GM12878 (cell line): ENCODE data around the gene APOO. TPM values are rescaled to one million over a fixed set of nuclear protein-coding genes. Genes with fewer than 3 reads are reported as not detected.

Source experiments
- ATAC-seq: fragments of 200-7000 bp; cut with Tn5 transposase; 3 replicates; pipeline ENCODE4 v1.9.1; 2020; ENCODE audit warnings: mild to moderate bottlenecking, moderate library complexity
- BruUV-seq: library from RNA; stranded (reverse); fragments of 400-500 nt; replicated peaks from 2 replicates; lab custom pipeline; 2021; lab: Mats Ljungman, UMichigan
- CTCF ChIA-PET: fragments of 300-600 bp; sonication (Branson Sonifier 250); formaldehyde crosslinking; extraction: SDS; loops from one replicate; lab custom pipeline; 2021; ENCODE audit warnings: inconsistent platforms; lab: Yijun Ruan, JAX
- POLR2A ChIA-PET: fragments of 350-600 bp; formaldehyde crosslinking; extraction: SDS; loops from one replicate; lab custom pipeline; 2021; ENCODE audit warnings: inconsistent platforms; lab: Charles Lee
- RAD21 ChIA-PET: fragments of 300-600 bp; sonication (Branson Sonifier 250); formaldehyde crosslinking; loops from one replicate; lab custom pipeline; 2023; ENCODE audit warnings: antibody characterized with exemption; ENCODE audit not compliant: unreplicated experiment; lab: Charles Lee
- SMC1A ChIA-PET: fragments of 300-600 bp; sonication (Branson Sonifier 250); formaldehyde crosslinking; loops from one replicate; lab custom pipeline; 2023; ENCODE audit not compliant: unreplicated experiment, uncharacterized antibody; lab: Charles Lee
- DNase-seq: peaks from one replicate; pipeline ENCODE4 v3.0.0-alpha.2; 2011; ENCODE audit warnings: low read depth, low spot score
- FAIRE-seq: peaks from 3 replicates; lab custom pipeline; 2011; peaks lifted over from hg19 to GRCh38; lab: Jason Lieb, UNC
- H2AFZ ChIP-seq: 2 replicates; pipeline ENCODE4 v1.6.0; 2011; ENCODE audit warnings: low read depth, low read length, control low read depth; ENCODE audit not compliant: control insufficient read depth
- H3K27ac ChIP-seq: 2 replicates; pipeline ENCODE4 v1.5.1; 2011; ENCODE audit warnings: control low read depth; ENCODE audit not compliant: control insufficient read depth, insufficient read depth
- H3K27me3 ChIP-seq, 2 experiments: replicated peaks in 1 of 2; 2 replicates each; pipeline versions ENCODE4 v1.6.0 to v1.6.1; 2011; ENCODE audit warnings: low read length in 1 of 2; ENCODE audit not compliant: control insufficient read depth in 2 of 2, insufficient read depth in 2 of 2
- H3K36me3 ChIP-seq, 2 experiments: 2 replicates each; pipeline ENCODE4 v1.5.1; 2011; ENCODE audit warnings: low read length in 1 of 2; ENCODE audit not compliant: control insufficient read depth in 2 of 2, insufficient read depth in 2 of 2
- H3K4me1 ChIP-seq: 2 replicates; pipeline ENCODE4 v1.6.1; 2011; ENCODE audit warnings: mild to moderate bottlenecking, low read length, moderate library complexity, mixed read lengths; ENCODE audit not compliant: control insufficient read depth, insufficient read depth
- H3K4me2 ChIP-seq: 2 replicates; pipeline ENCODE4 v1.6.0; 2011; ENCODE audit warnings: control low read depth; ENCODE audit not compliant: control insufficient read depth, insufficient read depth
- H3K4me3 ChIP-seq: fragments of 200-600 bp; sonication (generic); 2 replicates; pipeline ENCODE4 v1.5.1; 2016
- H3K79me2 ChIP-seq: 2 replicates; pipeline ENCODE4 v1.6.0; 2011; ENCODE audit warnings: low read length; ENCODE audit not compliant: control insufficient read depth, insufficient read depth
- H3K9ac ChIP-seq: 2 replicates; pipeline ENCODE4 v1.8.0; 2011; ENCODE audit warnings: low read length, control low read depth, mixed read lengths; ENCODE audit not compliant: control insufficient read depth, insufficient read depth
- H3K9me3 ChIP-seq: replicated peaks from 3 replicates; pipeline ENCODE4 v1.5.1; 2011; ENCODE audit warnings: mild to moderate bottlenecking, low read length; ENCODE audit not compliant: control insufficient read depth, insufficient read depth
- H4K20me1 ChIP-seq: 2 replicates; pipeline ENCODE4 v1.6.0; 2011; ENCODE audit not compliant: control insufficient read depth, insufficient read depth
- ATF2 ChIP-seq: IDR thresholded peaks from 2 replicates; pipeline ENCODE4 v1.6.1; 2012; ENCODE audit warnings: low read length, inconsistent platforms
- BACH1 ChIP-seq: fragments of 450-650 bp; IDR thresholded peaks from 2 replicates; pipeline ENCODE4 v1.6.1; 2017; ENCODE audit warnings: mild to moderate bottlenecking, borderline replicate concordance
- BMI1 ChIP-seq: fragments of 450-650 bp; IDR thresholded peaks from 2 replicates; pipeline ENCODE4 v1.6.1; 2016; ENCODE audit warnings: mild to moderate bottlenecking, moderate library complexity, borderline replicate concordance
- BRCA1 ChIP-seq: IDR thresholded peaks from 2 replicates; pipeline ENCODE4 v1.6.1; 2011; ENCODE audit warnings: low read depth, low read length, improper control_type of control experiment
- CBFB ChIP-seq: IDR thresholded peaks from 2 replicates; pipeline ENCODE4 v1.6.1; 2016; ENCODE audit warnings: antibody characterized with exemption, low read depth
- DPF2 ChIP-seq: fragments of 450-650 bp; IDR thresholded peaks from 2 replicates; pipeline ENCODE4 v1.6.1; 2017; ENCODE audit warnings: mild to moderate bottlenecking
- EGR1 ChIP-seq, 2 experiments: IDR thresholded peaks; 1 replicate in 1 of 2; 2 replicates in 1 of 2; pipeline ENCODE4 v1.6.1; 2011 to 2012; ENCODE audit warnings: low read depth in 2 of 2, low read length in 2 of 2, borderline replicate concordance in 1 of 2, mild to moderate bottlenecking in 1 of 2, moderate library complexity in 1 of 2
- FOS ChIP-seq: IDR thresholded peaks from 3 replicates; pipeline ENCODE4 v1.6.1; 2011; ENCODE audit warnings: borderline replicate concordance; ENCODE audit not compliant: insufficient read length; ENCODE audit errors: extremely low read depth
- FOXM1 ChIP-seq: IDR thresholded peaks from 2 replicates; pipeline ENCODE4 v1.6.1; 2012; ENCODE audit warnings: low read depth, mild to moderate bottlenecking, inconsistent platforms, low read length, moderate library complexity
- GATAD2B ChIP-seq: fragments of 450-650 bp; conservative IDR thresholded peaks from 2 replicates; pipeline ENCODE4 v1.6.1; 2017; ENCODE audit warnings: low read depth, mild to moderate bottlenecking, moderate library complexity
- IKZF2 ChIP-seq, 2 experiments: fragments of 450-650 bp; IDR thresholded peaks; 2 replicates each; pipeline ENCODE4 v1.6.1; 2017; ENCODE audit warnings: mild to moderate bottlenecking in 2 of 2, moderate library complexity in 2 of 2
- MTA3 ChIP-seq: IDR thresholded peaks from 2 replicates; pipeline ENCODE4 v1.6.1; 2012; ENCODE audit warnings: low read length, inconsistent platforms, borderline replicate concordance
- MYB ChIP-seq: fragments of 150-350 bp; IDR thresholded peaks from 2 replicates; pipeline ENCODE4 v1.6.1; 2014; ENCODE audit warnings: mild to moderate bottlenecking, low read depth, low read length, borderline replicate concordance
- NR2F1 ChIP-seq: fragments of 450-650 bp; conservative IDR thresholded peaks from 2 replicates; pipeline ENCODE4 v1.6.1; 2017; ENCODE audit warnings: mild to moderate bottlenecking
- RAD51 ChIP-seq: fragments of 450-650 bp; IDR thresholded peaks from 2 replicates; pipeline ENCODE4 v1.6.1; 2016; ENCODE audit warnings: moderate library complexity, mild to moderate bottlenecking, inconsistent platforms
- SKIL ChIP-seq: fragments of 450-650 bp; IDR thresholded peaks from 2 replicates; pipeline ENCODE4 v1.6.1; 2017; ENCODE audit warnings: mild to moderate bottlenecking, low read depth, inconsistent platforms; ENCODE audit not compliant: poor library complexity, severe bottlenecking
- SP1 ChIP-seq: IDR thresholded peaks from one replicate; pipeline ENCODE4 v1.6.1; 2011; ENCODE audit warnings: low read depth, low read length
- TBL1XR1 ChIP-seq: IDR thresholded peaks from 2 replicates; pipeline ENCODE4 v1.6.1; 2012; ENCODE audit warnings: low read depth, low read length, improper control_type of control experiment
- ZBTB4 ChIP-seq: fragments of 450-650 bp; formaldehyde crosslinking; IDR thresholded peaks from 2 replicates; pipeline ENCODE4 v1.4.0; 2022; ENCODE audit warnings: mild to moderate bottlenecking, moderate library complexity
- ZNF384 ChIP-seq: IDR thresholded peaks from 2 replicates; pipeline ENCODE4 v1.6.1; 2012; ENCODE audit warnings: low read depth, mild to moderate bottlenecking, low read length, improper control_type of control experiment, borderline replicate concordance
- WGBS: methylation state at CpG from one replicate; pipeline ENCODE4 v1.1.6; 2016; ENCODE audit warnings: low lambda C conversion rate; ENCODE audit not compliant: insufficient replicate concordance, insufficient coverage; ENCODE audit errors: missing lambda C conversion rate; 5-methylcytosine and 5-hydroxymethylcytosine counted together
- in situ Hi-C: fragments of 300-500 bp; cut with MboI; formaldehyde crosslinking; loops from 9 replicates; pipeline ENCODE4 v1.14.3; 2018; ENCODE audit warnings: mixed read lengths
- intact Hi-C: fragments of 100-400 bp; cut with micrococcal nuclease; formaldehyde crosslinking; loops from one replicate; pipeline ENCODE4 v1.14.2; 2022; ENCODE audit not compliant: unreplicated experiment
- polyA plus RNA-seq, 11 experiments: library from polyadenylated mRNA; depleted of rRNA in 4 of 11; unstranded in 6 of 11; stranded (reverse) in 5 of 11; fragments of >200 nt; fragmentation: Nextera tagmentation in 4 of 11; fragmentation: Illumina TruSeq in 1 of 11; extraction: Ambion mirVana in 4 of 11; extraction: Trizol in 1 of 11; gene quantifications; 1 replicate in 1 of 11; 2 replicates in 10 of 11; pipeline versions ENCODE4 v1.2.1 to v1.2.3, GENCODE V29; 2011 to 2016; ENCODE audit warnings: inconsistent platforms in 2 of 11, missing spikeins in 2 of 11, low read depth in 1 of 11
- total RNA-seq, 4 experiments: library from RNA; depleted of rRNA in 3 of 4; stranded (reverse); fragments of >200 nt in 3 of 4; fragmentation: Illumina TruSeq in 1 of 4; extraction: Trizol in 1 of 4; gene quantifications; 2 replicates each; pipeline versions ENCODE4 v1.2.1 to v1.2.3, GENCODE V29; 2013 to 2021

Gene APOO
- total and polyA plus RNA-seq, 10 of the 15 experiments (the other 5 are each of a cell fraction or from before 2014, with no cell fraction given), result 20.7 to 68.7 (median 35.5) TPM

DNA sequence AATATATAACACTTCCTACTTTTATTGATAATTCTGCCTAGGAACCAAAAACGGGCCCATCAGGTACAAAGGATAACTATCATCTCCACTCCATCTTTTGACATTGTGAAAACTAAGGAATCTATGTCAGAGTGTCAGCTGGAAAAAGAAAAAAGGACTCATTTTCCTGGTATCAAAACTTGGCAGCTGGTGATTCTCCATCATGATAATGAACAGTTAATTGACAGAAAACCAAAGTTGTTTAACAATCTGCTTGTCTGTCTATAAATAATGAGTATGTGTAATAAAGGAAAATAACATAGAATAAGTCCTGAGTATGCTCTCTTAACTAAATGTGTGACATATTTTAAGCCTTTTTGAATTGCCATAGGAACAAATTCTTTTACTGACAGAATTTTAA is 31.5 kb upstream of the APOO start:
- H2AFZ ChIP-seq, result no peak overlapping the region
- CTCF ChIA-PET, result no interaction called here

More for the DNA sequence above, 31.5 kb upstream of the APOO start:
- ATAC-seq, result no peak
- H3K4me1 ChIP-seq, result no peaks in the 10 kb centered on the region; the same call in 1 of the 2 replicates
- no peak for TF ChIP-seq BMI1
- no peak for TF ChIP-seq RAD51
- TF ChIP-seq BACH1, result no peak
- no peak for TF ChIP-seq ZBTB4
- TF ChIP-seq ZNF384, result no peak
- no peak for TF ChIP-seq ATF2
- TF ChIP-seq CBFB, result no peak
- no peak for TF ChIP-seq GATAD2B
- no peak for TF ChIP-seq MTA3
- TF ChIP-seq TBL1XR1, result no peak
- no peak for TF ChIP-seq SP1
- no peak for TF ChIP-seq EGR1 (IDR thresholded peaks at IDR 0.05; ENCODE audit: borderline replicate concordance in 1 of 2, low read depth in 2 of 2, low read length in 2 of 2)
- no peak for TF ChIP-seq FOXM1
- no peak for TF ChIP-seq NR2F1
- TF ChIP-seq BRCA1, result no peak
- TF ChIP-seq SKIL, result no peak
- TF ChIP-seq IKZF2 (IDR thresholded peaks at IDR 0.05), result no peak
- TF ChIP-seq FOS, result no peak
- no peak for TF ChIP-seq DPF2
- no peak for TF ChIP-seq MYB
- no peak overlapping the region for H3K4me3 ChIP-seq
- FAIRE-seq, result no peak
- no peak overlapping the region for H3K9ac ChIP-seq
- no peaks in the 10 kb centered on the region for H3K79me2 ChIP-seq
- DNase-seq, result no peak
- no peaks in the 10 kb centered on the region for H3K9me3 ChIP-seq
- no peaks in the 10 kb centered on the region for H3K27me3 ChIP-seq
- intact Hi-C loops (no loop called here), in situ Hi-C loops (no loop called here)
- no peak overlapping the region for H3K4me2 ChIP-seq
- ChIA-PET POLR2A (interaction anchor here (1.1 kb wide), 1 partner anchor 115 kb away, joined by 8 read pairs; no protein-coding TSS in a partner anchor), SMC1A (interaction anchor here (1.3 kb wide), 1 partner anchor 37 kb away, joined by 3 read pairs; no protein-coding TSS in a partner anchor), RAD21 (no interaction called here)
- BruUV-seq, result no TSS peak
- H3K27ac ChIP-seq, result no peak overlapping the region
- H3K36me3 ChIP-seq, result no peaks in the 10 kb centered on the region
- no peaks in the 10 kb centered on the region for H4K20me1 ChIP-seq
- 4% methylated on average over 1 of the region's 1 CpG for WGBS
